Body of pancreas (tissue), 4 donors: ENCODE data around the gene DDX21. TPM values are rescaled to one million over a fixed set of nuclear protein-coding genes. Genes with fewer than 3 reads are reported as not detected.
A peak's percentile ranks its signal among the peaks of the same experiment; 100 is the strongest.
"Not testable (repeated sequence)": the region's sequence is repeated elsewhere in the genome, so short reads cannot be mapped to it uniquely, and the experiment has no call there.

Source experiments
- ATAC-seq: fragments of 150-250 bp; one replicate; pipeline ENCODE4 v1.9.1; 2016
- DNase-seq, 4 donors: peaks; one replicate each; pipeline ENCODE4 v3.0.0-alpha.2; 2019
- H3K27ac ChIP-seq, 4 donors: fragments of 200-600 bp; sonication (generic); 1 replicate in 3 of 4; 2 replicates in 1 of 4; pipeline versions ENCODE4 v1.5.1 to v1.6.1; 2016 to 2019; ENCODE audit warnings: mild to moderate bottlenecking in 1 of 4, mixed read lengths in 1 of 4, moderate library complexity in 1 of 4
- H3K27me3 ChIP-seq, 2 donors: fragments of 200-600 bp; sonication (generic); one replicate each; pipeline ENCODE4 v1.6.0; 2016; ENCODE audit warnings: mild to moderate bottlenecking in 1 of 2
- H3K36me3 ChIP-seq, 2 donors: fragments of 200-600 bp; sonication (generic); replicated peaks in 1 of 2; 2 replicates each; pipeline ENCODE4 v1.5.1; 2016; ENCODE audit warnings: low read depth in 2 of 2; ENCODE audit not compliant: insufficient read depth in 1 of 2
- H3K4me1 ChIP-seq: fragments of 200-600 bp; sonication (generic); one replicate; pipeline ENCODE4 v1.6.0; 2016
- H3K4me3 ChIP-seq, 2 donors: fragments of 200-600 bp; sonication (generic); 1 replicate in 1 of 2; 2 replicates in 1 of 2; pipeline ENCODE4 v1.5.1; 2016 to 2019
- H3K9me3 ChIP-seq, 3 donors: fragments of 200-600 bp; sonication (generic); 1 replicate in 2 of 3; 2 replicates in 1 of 3; pipeline ENCODE4 v1.5.1; 2016
- CTCF ChIP-seq, 7 experiments: fragments of 450-650 bp in 4 of 7; fragments of 200-600 bp in 3 of 7; sonication (generic) in 3 of 7; IDR thresholded peaks; one replicate each; pipeline ENCODE4 v1.5.1; 2016 to 2019; ENCODE audit warnings: antibody characterized with exemption in 7 of 7
- POLR2A ChIP-seq, 3 donors: fragments of 450-650 bp; IDR thresholded peaks; one replicate each; pipeline ENCODE4 v1.6.1; 2016; ENCODE audit warnings: antibody characterized with exemption in 3 of 3, mild to moderate bottlenecking in 2 of 3
- WGBS, 2 donors: methylation state at CpG; one replicate each; pipeline ENCODE4 v1.1.5; 2017; 5-methylcytosine and 5-hydroxymethylcytosine counted together
- intact Hi-C: fragments of 100-400 bp; cut with DNase I; formaldehyde crosslinking; loops from one replicate; pipeline ENCODE4 v1.15.1; 2023
- total RNA-seq, 2 donors: library from RNA; depleted of rRNA; stranded (reverse); fragments of >200 nt; gene quantifications; one replicate each; pipeline ENCODE4 v1.1.0, GENCODE V29; 2016

Gene DDX21
- total RNA-seq, 2 donors from 2014 or later: 24.6 to 38.9 TPM

GRCh38 chr10:68934994-68935393 is 21.0 kb upstream of the DDX21 start:
- Histone ChIP-seq H3K4me3 (no peak overlapping the region), H3K36me3 (peaks cover 4 to 5% of the 10 kb centered on the region in 2 donors), H3K27me3 (no peaks in the 10 kb centered on the region), H3K9me3 (no peaks in the 10 kb centered on the region), H3K4me1 (peaks cover 5% of the 10 kb centered on the region), H3K27ac (no peak overlapping the region)
- TF ChIP-seq POLR2A (IDR thresholded peaks at IDR 0.05): no peak
- no peak for TF ChIP-seq CTCF (IDR thresholded peaks at IDR 0.05)
- no peak for ATAC-seq
- no peak for DNase-seq
- intact Hi-C loops: no loop called here

- intact Hi-C loops: no loop called here
- H3K27me3 ChIP-seq: no peaks in the 10 kb centered on the region
- whole genome bisulfite sequencing, 2 donors: 58 to 66% methylated on average over 2 of the region's 2 CpGs
- H3K36me3 ChIP-seq: peaks cover 0 to 10% of the 10 kb centered on the region in 2 donors
- no peaks in the 10 kb centered on the region for H3K9me3 ChIP-seq
- DNase-seq (peak; percentile 25 to 63 (median 38)), ATAC-seq (no peak)
- H3K4me1 ChIP-seq: peaks cover 5% of the 10 kb centered on the region
- no peak overlapping the region for H3K27ac ChIP-seq
- TF ChIP-seq POLR2A (IDR thresholded peaks at IDR 0.05) (no peak), CTCF (IDR thresholded peaks at IDR 0.05) (no peak)
- H3K4me3 ChIP-seq: no peak overlapping the region
Measured at GRCh38 chr10:68938117-68938516, 17.9 kb upstream of the DDX21 start.

GRCh38 chr10:68938884-68939283 is 17.1 kb upstream of the DDX21 start:
- no peak overlapping the region for H3K4me3 ChIP-seq
- H3K9me3 ChIP-seq: no peaks in the 10 kb centered on the region
- peaks cover 5% of the 10 kb centered on the region for H3K4me1 ChIP-seq
- no peak overlapping the region for H3K27ac ChIP-seq
- ATAC-seq: no peak
- no peak for DNase-seq
- no peak for TF ChIP-seq CTCF (IDR thresholded peaks at IDR 0.05)
- TF ChIP-seq POLR2A (IDR thresholded peaks at IDR 0.05): no peak
- intact Hi-C loops: no loop called here
- WGBS, 2 donors: 80 to 89% methylated on average over 2 of the region's 2 CpGs
- no peaks in the 10 kb centered on the region for H3K27me3 ChIP-seq
- H3K36me3 ChIP-seq: peaks cover 0 to 11% of the 10 kb centered on the region in 2 donors

GRCh38 chr10:68940917-68941316 is 15.1 kb upstream of the DDX21 start:
- H3K27me3 ChIP-seq, H3K27ac ChIP-seq, H3K9me3 ChIP-seq, ATAC-seq, intact Hi-C loops, H3K4me3 ChIP-seq, DNase-seq, H3K4me1 ChIP-seq: not testable (repeated sequence)
- peaks cover 0 to 13% of the 10 kb centered on the region in 2 donors for H3K36me3 ChIP-seq

GRCh38 chr10:68950598-68950997 is 5.4 kb upstream of the DDX21 start:
- Histone ChIP-seq H3K4me3 (no peak overlapping the region), H3K4me1 (no peaks in the 10 kb centered on the region), H3K27me3 (no peaks in the 10 kb centered on the region), H3K36me3 (peaks cover 0 to 16% of the 10 kb centered on the region in 2 donors), H3K9me3 (no peaks in the 10 kb centered on the region), H3K27ac (no peak overlapping the region)
- ATAC-seq (no peak), DNase-seq (no peak)
- TF ChIP-seq POLR2A (IDR thresholded peaks at IDR 0.05) (no peak), CTCF (IDR thresholded peaks at IDR 0.05) (no peak)
- WGBS, 2 donors: 84 to 90% methylated on average over 3 of the region's 3 CpGs
- intact Hi-C loops: no loop called here
